Prostate gland (tissue), 2 donors: Measurements from ENCODE around the gene MED12L.

Experiments used
- CTCF ChIP-seq, 4 experiments: fragments of 200-600 bp in 2 of 4; fragments of 450-650 bp in 2 of 4; sonication (generic) in 2 of 4; IDR thresholded peaks; 1 replicate in 3 of 4; 2 replicates in 1 of 4; pipeline ENCODE4 v1.5.1; 2016 to 2019; ENCODE audit warnings: antibody characterized with exemption in 4 of 4, mild to moderate bottlenecking in 2 of 4, moderate library complexity in 2 of 4
- POLR2A ChIP-seq: fragments of 450-650 bp; IDR thresholded peaks from one replicate; pipeline ENCODE4 v1.6.1; 2016; ENCODE audit warnings: antibody characterized with exemption, mild to moderate bottlenecking
- POLR2AphosphoS5 ChIP-seq: sonication (generic); formaldehyde crosslinking; IDR thresholded peaks from one replicate; pipeline ENCODE4 v1.6.1; 2017; ENCODE audit warnings: antibody characterized with exemption

- TF ChIP-seq POLR2AphosphoS5: no peak
- no peak for TF ChIP-seq CTCF (IDR thresholded peaks at IDR 0.05)
- no peak for TF ChIP-seq POLR2A
These were observed 373.9 kb downstream of the MED12L start for GRCh38 chr3:151459358-151459757.
